Keratinocyte (primary cell): ENCODE measurements around the gene AFG1L. TPM values are rescaled to one million over a fixed set of nuclear protein-coding genes. Genes with fewer than 3 reads are reported as not detected.
A peak's percentile ranks its signal among the peaks of the same experiment; 100 is the strongest.

Experiments
- DNase-seq: peaks from one replicate; pipeline ENCODE4 v3.0.0-alpha.2; 2011; ENCODE audit warnings: low read depth, missing footprints, low spot score
- FAIRE-seq: peaks from 2 replicates; lab custom pipeline; 2011; peaks lifted over from hg19 to GRCh38; lab: Jason Lieb, UNC
- H2AFZ ChIP-seq: 2 replicates; pipeline ENCODE4 v1.6.0; 2012; ENCODE audit warnings: low read length, control low read depth, inconsistent platforms; ENCODE audit not compliant: control insufficient read depth
- H3K27ac ChIP-seq: 2 replicates; pipeline ENCODE4 v1.5.1; 2011; ENCODE audit warnings: low read length; ENCODE audit not compliant: control insufficient read depth, insufficient read depth
- H3K27me3 ChIP-seq: 3 replicates; pipeline ENCODE4 v1.6.0; 2011; ENCODE audit warnings: low read length; ENCODE audit not compliant: control insufficient read depth, insufficient read depth; ENCODE audit errors: extremely low read depth
- H3K36me3 ChIP-seq, 2 experiments: 2 replicates in 1 of 2; 3 replicates in 1 of 2; pipeline ENCODE4 v1.5.1; 2011; ENCODE audit warnings: low read length in 2 of 2, mild to moderate bottlenecking in 1 of 2; ENCODE audit not compliant: control insufficient read depth in 2 of 2, insufficient read depth in 2 of 2; ENCODE audit errors: extremely low read depth in 1 of 2
- H3K4me1 ChIP-seq: 3 replicates; pipeline ENCODE4 v1.5.1; 2011; ENCODE audit warnings: low read length; ENCODE audit not compliant: control insufficient read depth, insufficient read depth; ENCODE audit errors: extremely low read depth
- H3K4me2 ChIP-seq: 3 replicates; pipeline ENCODE4 v1.6.0; 2011; ENCODE audit warnings: low read depth, low read length; ENCODE audit not compliant: control insufficient read depth, insufficient read depth; ENCODE audit errors: extremely low read depth
- H3K4me3 ChIP-seq, 3 experiments: fragments of 200-600 bp in 1 of 3; sonication (generic) in 1 of 3; 2 replicates in 2 of 3; 3 replicates in 1 of 3; pipeline ENCODE4 v1.5.1; 2011 to 2016; ENCODE audit warnings: low read length in 3 of 3, mild to moderate bottlenecking in 3 of 3, control low read depth in 2 of 3, inconsistent platforms in 1 of 3, low read depth in 1 of 3, mixed read lengths in 1 of 3, mixed run types in 1 of 3, moderate library complexity in 1 of 3; ENCODE audit not compliant: control insufficient read depth in 2 of 3, insufficient read depth in 2 of 3; ENCODE audit errors: extremely low read depth in 1 of 3
- H3K79me2 ChIP-seq: 2 replicates; pipeline ENCODE4 v1.6.0; 2012; ENCODE audit warnings: low read length; ENCODE audit not compliant: control insufficient read depth, insufficient read depth
- H3K9ac ChIP-seq: 3 replicates; pipeline ENCODE4 v1.6.0; 2011; ENCODE audit warnings: low read length; ENCODE audit not compliant: control insufficient read depth, insufficient read depth; ENCODE audit errors: extremely low read depth
- H3K9me1 ChIP-seq: 3 replicates; pipeline ENCODE4 v1.6.0; 2011; ENCODE audit warnings: low read length; ENCODE audit not compliant: control insufficient read depth, insufficient read depth; ENCODE audit errors: extremely low read depth
- H3K9me3 ChIP-seq: 2 replicates; pipeline ENCODE4 v1.5.1; 2012; ENCODE audit warnings: low read depth, low read length; ENCODE audit not compliant: control insufficient read depth
- H4K20me1 ChIP-seq: 3 replicates; pipeline ENCODE4 v1.6.0; 2011; ENCODE audit warnings: low read length; ENCODE audit not compliant: control insufficient read depth, insufficient read depth; ENCODE audit errors: extremely low read depth
- CTCF ChIP-seq, 3 experiments: IDR thresholded peaks in 1 of 3; conservative IDR thresholded peaks in 1 of 3; optimal IDR thresholded peaks in 1 of 3; 2 replicates in 2 of 3; 3 replicates in 1 of 3; pipeline versions ENCODE3 to v1.5.1; 2011; ENCODE audit warnings: low read length in 3 of 3, mild to moderate bottlenecking in 3 of 3, moderate library complexity in 2 of 3, control low read depth in 1 of 3, inconsistent platforms in 1 of 3; ENCODE audit not compliant: insufficient read depth in 2 of 3; ENCODE audit errors: extremely low read depth in 1 of 3
- EZH2 ChIP-seq: IDR thresholded peaks from one replicate; pipeline ENCODE4 v1.6.1; 2012; ENCODE audit warnings: inconsistent platforms, mild to moderate bottlenecking, low read length, moderate library complexity
- dilution Hi-C: fragments of 300-500 bp; cut with MboI; formaldehyde crosslinking; loops from one replicate; pipeline ENCODE4 v1.7.0; 2020; ENCODE audit warnings: low sequenced_read_pairs; ENCODE audit not compliant: extremely low pct_ligation_motif_present
- polyA plus RNA-seq, 5 experiments: library from polyadenylated mRNA; depleted of rRNA in 3 of 5; stranded (reverse) in 3 of 5; stranded (forward) in 1 of 5; unstranded in 1 of 5; fragments of >200 nt; gene quantifications; 1 replicate in 1 of 5; 2 replicates in 3 of 5; 3 replicates in 1 of 5; pipeline versions ENCODE4 v1.2.1 to v1.2.3, GENCODE V29; 2011 to 2012; ENCODE audit warnings: missing spikeins in 2 of 5, low read depth in 1 of 5, low replicate concordance in 1 of 5

Gene AFG1L
- polyA plus RNA-seq, 1 donor (not counting 4 experiments of a cell fraction or from before 2014, with no cell fraction given): 3.1 TPM

- Histone ChIP-seq H2AFZ (no peak overlapping the region), H3K9me1 (peaks cover 2% of the 10 kb centered on the region), H3K4me1 (peaks cover 42% of the 10 kb centered on the region), H3K36me3 (peaks cover 3 to 24% of the 10 kb centered on the region in 2 experiments), H3K27ac (peak overlapping the region; percentile 23), H4K20me1 (peaks cover 12% of the 10 kb centered on the region), H3K9ac (peak overlapping the region; percentile 17), H3K4me2 (peak overlapping the region; percentile 93), H3K9me3 (no peaks in the 10 kb centered on the region), H3K4me3 (peak overlapping the region in 2 of 3 experiments; percentile 12 to 55), H3K79me2 (peaks cover 68% of the 10 kb centered on the region), H3K27me3 (no peaks in the 10 kb centered on the region)
- no peak for TF ChIP-seq EZH2
- no peak for TF ChIP-seq CTCF (optimal IDR thresholded peaks at IDR 0.05 in 1 of 3, IDR thresholded peaks at IDR 0.05 in 1 of 3, conservative IDR thresholded peaks at IDR 0.05 in 1 of 3; ENCODE audit: extremely low read depth in 1 of 3, insufficient read depth in 2 of 3, low read length in 3 of 3)
- dilution Hi-C loops: no loop called here
- FAIRE-seq (peak; percentile 62), DNase-seq (no peak)
Measured at GRCh38 chr6:108565091-108565766, 270.4 kb downstream of the AFG1L start.

- Histone ChIP-seq H3K9me1 (peaks cover 2% of the 10 kb centered on the region), H3K9ac (no peak overlapping the region), H3K27ac (no peak overlapping the region), H2AFZ (no peak overlapping the region), H3K4me3 (peak overlapping the region in 1 of 3 experiments; percentile 12), H3K36me3 (peaks cover 6 to 26% of the 10 kb centered on the region in 2 experiments), H3K79me2 (peaks cover 73% of the 10 kb centered on the region), H3K4me2 (peak overlapping the region; percentile 93), H3K27me3 (no peaks in the 10 kb centered on the region), H3K9me3 (no peaks in the 10 kb centered on the region), H4K20me1 (peaks cover 13% of the 10 kb centered on the region), H3K4me1 (peaks cover 42% of the 10 kb centered on the region)
- no peak for FAIRE-seq
- TF ChIP-seq EZH2: no peak
- TF ChIP-seq CTCF (optimal IDR thresholded peaks at IDR 0.05 in 1 of 3, IDR thresholded peaks at IDR 0.05 in 1 of 3, conservative IDR thresholded peaks at IDR 0.05 in 1 of 3; ENCODE audit: extremely low read depth in 1 of 3, insufficient read depth in 2 of 3, low read length in 3 of 3): no peak
- DNase-seq: no peak
- dilution Hi-C loops: no loop called here
Measured at GRCh38 chr6:108565893-108566292, 271.0 kb downstream of the AFG1L start.
